OCI-LY1 (cell line): ENCODE measurements around the gene SPACDR.

Experiments
- EZH2 ChIP-seq: fragments of 200-600 bp; sonication (generic), shearing (Covaris generic); IDR thresholded peaks from 2 replicates; pipeline ENCODE4 v1.8.0; 2017; ENCODE audit warnings: borderline replicate concordance, mixed run types, mild to moderate bottlenecking, antibody characterized with exemption, low read length, moderate library complexity, mixed read lengths
- TF ChIP-seq, protein P1 (sequence below): fragments of 200-600 bp; sonication (generic), shearing (Covaris generic); IDR thresholded peaks from 2 replicates; pipeline ENCODE4 v1.5.1; 2017; ENCODE audit warnings: mild to moderate bottlenecking, antibody characterized with exemption, low read length, moderate library complexity, mixed read lengths

DNA sequence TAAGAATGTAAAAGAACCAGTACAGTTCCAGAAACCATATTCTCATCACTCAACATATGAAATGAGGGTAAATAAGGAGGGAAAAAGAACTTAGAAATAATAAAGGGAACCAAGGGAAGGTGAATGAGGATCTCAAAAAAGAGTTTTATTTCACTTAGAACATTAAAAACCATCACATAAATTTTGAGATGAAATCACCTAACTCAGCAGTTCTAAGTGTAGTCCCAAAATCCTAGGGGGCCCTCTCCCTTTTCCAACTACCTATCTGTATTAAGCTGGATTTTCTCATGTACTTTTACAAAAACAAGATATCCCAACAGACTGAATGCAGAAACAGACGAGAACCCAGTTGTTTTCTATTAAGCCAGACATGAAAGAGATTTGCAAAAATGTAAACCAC is 38.7 kb downstream of the SPACDR start:
- TF ChIP-seq, protein P1, sequence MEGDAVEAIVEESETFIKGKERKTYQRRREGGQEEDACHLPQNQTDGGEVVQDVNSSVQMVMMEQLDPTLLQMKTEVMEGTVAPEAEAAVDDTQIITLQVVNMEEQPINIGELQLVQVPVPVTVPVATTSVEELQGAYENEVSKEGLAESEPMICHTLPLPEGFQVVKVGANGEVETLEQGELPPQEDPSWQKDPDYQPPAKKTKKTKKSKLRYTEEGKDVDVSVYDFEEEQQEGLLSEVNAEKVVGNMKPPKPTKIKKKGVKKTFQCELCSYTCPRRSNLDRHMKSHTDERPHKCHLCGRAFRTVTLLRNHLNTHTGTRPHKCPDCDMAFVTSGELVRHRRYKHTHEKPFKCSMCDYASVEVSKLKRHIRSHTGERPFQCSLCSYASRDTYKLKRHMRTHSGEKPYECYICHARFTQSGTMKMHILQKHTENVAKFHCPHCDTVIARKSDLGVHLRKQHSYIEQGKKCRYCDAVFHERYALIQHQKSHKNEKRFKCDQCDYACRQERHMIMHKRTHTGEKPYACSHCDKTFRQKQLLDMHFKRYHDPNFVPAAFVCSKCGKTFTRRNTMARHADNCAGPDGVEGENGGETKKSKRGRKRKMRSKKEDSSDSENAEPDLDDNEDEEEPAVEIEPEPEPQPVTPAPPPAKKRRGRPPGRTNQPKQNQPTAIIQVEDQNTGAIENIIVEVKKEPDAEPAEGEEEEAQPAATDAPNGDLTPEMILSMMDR, result no peak
- TF ChIP-seq EZH2, result no peak
